Colon (tissue), 2 donors: ENCODE measurements around the gene LRRC8D.
"Not testable (repeated sequence)": the region's sequence is repeated elsewhere in the genome, so short reads cannot be mapped to it uniquely, and the experiment has no call there.

Source experiments
- FAIRE-seq: peaks from 2 replicates; lab custom pipeline; 2012; peaks lifted over from hg19 to GRCh38; lab: Jason Lieb, UNC
- donor health status: control.
- donor health status: control.

LRRC8D gene

DNA sequence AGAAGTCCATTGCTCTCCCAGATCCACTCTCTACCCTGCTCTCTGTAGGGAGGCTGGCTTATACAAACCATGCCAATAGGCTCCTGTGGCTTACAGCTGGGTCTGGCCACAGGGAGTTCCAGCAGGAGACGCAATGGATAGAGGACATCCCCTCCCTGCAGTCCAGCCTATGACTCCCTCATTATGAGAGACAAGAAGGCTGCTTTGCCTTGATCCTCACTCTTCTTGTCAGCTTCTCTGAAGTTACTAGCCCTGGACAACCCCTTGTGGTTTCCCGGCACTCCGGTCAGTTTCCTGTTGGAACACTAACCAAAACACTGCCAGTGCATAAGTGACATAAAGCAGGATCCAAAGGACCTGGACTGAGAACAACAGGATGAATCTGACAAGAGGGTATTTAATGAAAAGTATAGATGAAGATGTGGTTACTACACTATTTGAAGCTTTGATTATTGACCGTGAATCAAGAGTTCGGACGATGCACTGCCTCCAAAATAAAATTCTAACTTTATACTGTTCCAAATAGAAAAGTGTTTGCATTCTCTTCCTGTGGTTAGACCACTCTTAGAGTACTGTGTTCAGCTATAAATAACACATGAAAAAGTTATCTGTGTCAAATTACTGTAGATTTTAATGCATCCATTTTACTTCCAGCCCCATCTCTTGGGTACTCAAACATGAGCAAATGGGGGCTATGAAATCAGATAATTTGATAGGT is 141.4 kb downstream of the LRRC8D start:
- no peak for FAIRE-seq

DNA sequence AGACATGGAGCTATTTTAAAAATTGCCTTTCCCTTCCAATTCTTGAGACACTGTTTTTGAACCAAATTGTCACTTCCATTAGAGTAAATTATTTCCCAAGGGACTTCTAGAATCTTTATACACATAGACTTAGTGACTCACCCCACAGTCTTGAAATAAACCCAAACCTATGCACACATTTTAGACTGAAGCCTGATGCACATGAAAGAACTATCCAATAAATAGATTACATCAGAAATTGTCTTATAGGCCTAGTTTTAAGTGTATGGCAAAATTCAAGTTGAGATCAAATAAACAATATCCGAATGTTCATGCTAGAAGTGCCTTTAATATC is 141.9 kb downstream of the LRRC8D start:
- FAIRE-seq: no peak

- FAIRE-seq: no peak
Measured at GRCh38 chr1:89965193-89965768, 144.4 kb downstream of the LRRC8D start.

GRCh38 chr1:89966656-89967055 is 145.8 kb downstream of the LRRC8D start:
- FAIRE-seq: no peak

DNA sequence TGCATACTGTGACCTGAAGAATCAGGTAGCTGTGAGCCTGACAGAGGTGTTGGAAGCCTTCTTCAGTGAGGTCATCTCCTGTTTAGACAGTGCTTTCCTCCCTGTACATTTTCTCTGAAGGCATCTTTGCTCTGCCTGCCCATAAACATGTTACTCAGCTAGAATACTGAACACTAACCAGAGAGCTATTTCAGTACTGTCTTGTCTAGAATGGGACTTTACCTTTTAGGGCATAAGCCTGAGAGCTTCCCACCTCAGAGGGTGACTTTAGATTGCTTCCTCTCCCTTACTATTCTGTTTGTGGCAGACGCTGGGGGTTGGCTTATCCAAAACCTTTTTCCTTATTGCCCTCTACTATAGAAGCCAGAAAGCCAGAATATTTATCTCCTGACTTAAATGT is 150.8 kb downstream of the LRRC8D start:
- FAIRE-seq: no peak

DNA sequence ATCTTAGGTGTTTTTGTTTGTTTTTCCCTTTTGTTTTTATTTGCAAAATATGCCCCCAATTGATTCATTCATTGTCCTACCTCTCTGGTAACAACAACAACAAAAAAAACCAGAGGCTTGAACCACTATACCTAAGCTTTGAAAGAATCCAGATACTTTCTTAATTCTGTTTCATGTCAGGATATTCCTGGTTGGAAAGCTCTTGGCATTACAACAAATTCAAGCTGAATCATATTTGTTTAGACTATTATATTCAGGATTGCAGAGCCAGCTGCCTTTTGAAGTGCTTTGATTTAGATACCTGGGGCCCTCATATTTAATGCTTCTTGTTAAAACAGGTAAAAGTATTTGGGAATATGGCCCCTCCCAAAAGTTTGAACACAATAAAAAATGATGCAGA is 151.2 kb downstream of the LRRC8D start:
- FAIRE-seq: no peak

DNA sequence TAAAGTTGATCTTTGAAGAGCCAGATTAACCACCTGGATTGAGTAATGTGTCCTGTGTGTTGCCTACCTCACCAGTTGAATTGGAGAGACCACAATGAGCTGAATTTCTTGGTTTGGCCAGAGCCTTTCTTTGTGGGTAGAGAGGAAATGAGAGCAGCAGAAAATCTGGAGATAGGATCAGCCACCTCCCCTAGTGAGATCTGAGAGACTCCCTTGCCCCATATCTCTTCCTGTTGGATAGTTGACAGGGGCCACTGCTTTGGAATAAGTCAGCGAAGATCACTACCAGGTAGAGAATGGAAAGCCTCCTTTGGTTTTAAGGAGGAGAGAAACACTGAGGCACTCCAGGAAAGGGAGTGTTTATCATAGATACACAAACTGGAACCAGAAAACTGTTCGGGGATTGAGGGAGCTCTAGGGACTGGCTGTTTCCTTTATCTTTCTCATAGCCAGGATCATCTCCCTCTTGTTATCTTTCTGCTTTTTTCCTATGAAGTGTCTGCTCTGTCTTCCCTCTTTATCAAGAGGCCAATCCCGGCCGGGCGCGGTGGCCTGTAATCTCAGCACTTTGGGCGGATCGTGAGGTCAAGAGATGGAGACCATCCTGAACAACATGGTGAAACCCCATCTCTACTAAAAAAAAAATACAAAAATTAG is 152.8 kb downstream of the LRRC8D start:
- no peak for FAIRE-seq

- no peak for FAIRE-seq
Measured at GRCh38 chr1:89974256-89974655, 153.4 kb downstream of the LRRC8D start.

DNA sequence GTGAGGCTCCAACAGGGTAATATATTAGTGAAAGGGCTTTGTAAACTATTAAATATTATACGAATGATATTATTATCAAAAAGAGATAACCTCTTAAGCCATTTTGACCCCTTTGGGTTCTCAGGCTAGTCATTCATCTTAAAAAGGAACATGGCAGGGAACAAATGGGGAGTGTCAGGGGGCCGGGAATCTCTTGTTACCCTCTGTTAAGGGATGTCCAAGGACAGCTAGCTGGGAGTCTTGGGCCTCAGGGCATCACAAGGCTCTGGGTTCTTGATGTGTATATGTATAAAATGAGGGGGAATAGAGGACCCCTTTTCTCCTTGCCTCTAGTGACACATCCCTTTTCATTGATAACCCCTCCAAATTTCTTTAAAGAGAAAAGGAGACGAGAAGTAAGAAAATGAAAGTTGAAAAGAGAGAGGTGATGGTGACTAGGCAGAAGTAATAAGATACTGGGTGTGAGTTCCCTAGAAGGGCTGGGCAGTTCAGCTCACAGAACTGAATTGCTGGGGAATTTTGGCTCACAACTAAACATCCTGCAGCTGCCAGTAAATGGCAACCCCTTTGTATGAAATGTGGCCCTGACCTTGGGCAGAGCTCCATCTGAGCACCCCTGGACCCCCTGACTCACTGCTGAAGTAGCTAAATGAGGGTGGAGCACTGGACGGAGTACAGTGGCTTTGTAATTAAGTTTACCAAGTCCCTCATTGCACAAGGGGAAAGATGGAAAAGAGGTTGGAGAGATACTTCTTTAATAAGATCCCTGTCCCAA is 154.1 kb downstream of the LRRC8D start:
- FAIRE-seq: no peak

GRCh38 chr1:89975540-89976125 is 154.8 kb downstream of the LRRC8D start:
- no peak for FAIRE-seq

GRCh38 chr1:89978755-89979154 is 157.9 kb downstream of the LRRC8D start:
- FAIRE-seq: peak; percentile 5

DNA sequence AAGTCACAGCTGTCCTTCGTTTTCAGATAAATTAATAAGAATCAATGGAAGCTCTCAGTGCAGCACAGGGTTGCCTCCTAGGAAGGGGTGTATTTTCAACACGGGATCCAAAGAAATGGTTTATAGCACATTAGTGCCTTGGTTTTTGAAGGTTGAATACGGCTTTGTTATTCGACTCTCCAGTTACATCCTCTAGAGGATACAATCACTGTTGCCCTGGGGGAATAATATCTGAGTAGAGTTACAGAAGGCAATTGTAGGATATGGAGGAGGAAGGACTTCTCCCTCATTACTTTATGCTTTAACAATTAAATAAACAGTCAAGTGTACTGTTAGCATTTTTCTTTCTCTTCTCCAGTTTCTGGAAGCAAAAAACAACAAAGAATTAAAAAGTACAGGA is 159.8 kb downstream of the LRRC8D start:
- no peak for FAIRE-seq

GRCh38 chr1:89982846-89983245 is 162.0 kb downstream of the LRRC8D start:
- not testable (repeated sequence) for FAIRE-seq

- FAIRE-seq: not testable (repeated sequence)
Measured at GRCh38 chr1:89984564-89985116, 163.8 kb downstream of the LRRC8D start.

DNA sequence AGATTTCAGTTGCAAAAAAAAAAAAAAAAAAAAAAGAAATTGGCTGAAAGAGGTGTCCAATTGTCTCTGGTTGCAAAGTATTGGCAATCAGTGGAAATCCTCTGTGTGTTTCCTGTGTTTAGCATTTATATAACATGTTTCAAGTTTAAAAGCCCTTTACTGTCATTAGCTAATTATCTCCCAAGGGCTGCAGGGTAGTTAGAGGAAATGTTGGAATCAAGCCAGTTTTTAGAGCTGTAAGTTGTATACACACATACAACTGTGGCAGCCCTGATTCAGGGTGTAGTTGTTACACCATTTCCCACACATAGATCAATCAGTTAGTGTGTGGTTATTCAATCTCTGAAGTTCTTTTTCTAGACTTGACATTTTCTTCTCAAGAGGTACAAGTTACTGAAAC is 165.2 kb downstream of the LRRC8D start:
- FAIRE-seq: no peak
